ENCODE measurements around the gene LRRTM4. TPM values are rescaled to one million over a fixed set of nuclear protein-coding genes. Genes with fewer than 3 reads are reported as not detected.

The LRRTM4 gene
- total RNA-seq, 1 experiment from 2014 or later: 12.0 TPM

DNA sequence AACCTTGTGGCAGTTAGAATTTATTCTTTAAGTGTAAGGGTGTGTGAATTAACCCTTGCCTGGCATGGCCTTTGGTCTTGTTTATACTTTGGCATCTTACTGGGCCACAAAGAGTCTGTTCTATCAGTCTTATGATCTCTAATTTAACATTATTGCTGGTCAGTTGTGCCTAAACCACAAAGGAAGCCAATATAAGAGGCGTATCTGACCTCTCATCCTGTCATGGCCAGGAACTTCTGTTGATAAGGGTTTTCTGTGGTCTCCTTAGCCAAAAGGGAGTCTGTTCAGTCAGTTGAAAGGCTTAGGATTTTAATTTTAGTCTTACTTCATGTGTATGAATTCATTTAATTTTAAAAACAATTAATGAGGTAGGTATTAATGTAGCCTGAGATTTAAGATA lies 127.2 kb downstream of the LRRTM4 start:
- H3K56ac ChIP-seq (ENCODE audit: insufficient read length, low read depth, low read length): no peak overlapping the region
- H3K23me2 ChIP-seq (ENCODE audit: insufficient read length, low read depth, low read length, poor library complexity, severe bottlenecking): no peaks in the 10 kb centered on the region
- no peaks in the 10 kb centered on the region for H3K79me2 ChIP-seq (ENCODE audit: insufficient read depth, low read length)
- no peak overlapping the region for H3K9ac ChIP-seq (ENCODE audit: extremely low read depth, insufficient read length, low read length)
- Mint-ChIP-seq H3K4me1 (peaks cover 19 to 23% of the 10 kb centered on the region in 2 experiments), H3K36me3 (ENCODE audit: insufficient read depth in 1 of 3, low read depth in 3 of 3) (no peaks in the 10 kb centered on the region), H3K27ac (no peak overlapping the region; a peak in 1 of 7 replicates), H3K9me3 (no peaks in the 10 kb centered on the region), H3K4me3 (no peak overlapping the region), H3K27me3 (ENCODE audit: low read depth) (no peaks in the 10 kb centered on the region)
- H2AK5ac ChIP-seq (ENCODE audit: insufficient read length, low read length): no peak overlapping the region
- H3K27ac ChIP-seq (ENCODE audit: insufficient read length, low read depth, low read length): no peak overlapping the region
- no peaks in the 10 kb centered on the region; the same call in 1 of the 2 replicates for H3K4me1 ChIP-seq (ENCODE audit: insufficient read depth, low read length)
- H2BK20ac ChIP-seq (ENCODE audit: low read depth, low read length, poor library complexity, severe bottlenecking): no peak overlapping the region
- no peaks in the 10 kb centered on the region for H3K79me1 ChIP-seq (ENCODE audit: insufficient read depth, low read depth, low read length, poor library complexity, severe bottlenecking)
- TF ChIP-seq, protein P1, sequence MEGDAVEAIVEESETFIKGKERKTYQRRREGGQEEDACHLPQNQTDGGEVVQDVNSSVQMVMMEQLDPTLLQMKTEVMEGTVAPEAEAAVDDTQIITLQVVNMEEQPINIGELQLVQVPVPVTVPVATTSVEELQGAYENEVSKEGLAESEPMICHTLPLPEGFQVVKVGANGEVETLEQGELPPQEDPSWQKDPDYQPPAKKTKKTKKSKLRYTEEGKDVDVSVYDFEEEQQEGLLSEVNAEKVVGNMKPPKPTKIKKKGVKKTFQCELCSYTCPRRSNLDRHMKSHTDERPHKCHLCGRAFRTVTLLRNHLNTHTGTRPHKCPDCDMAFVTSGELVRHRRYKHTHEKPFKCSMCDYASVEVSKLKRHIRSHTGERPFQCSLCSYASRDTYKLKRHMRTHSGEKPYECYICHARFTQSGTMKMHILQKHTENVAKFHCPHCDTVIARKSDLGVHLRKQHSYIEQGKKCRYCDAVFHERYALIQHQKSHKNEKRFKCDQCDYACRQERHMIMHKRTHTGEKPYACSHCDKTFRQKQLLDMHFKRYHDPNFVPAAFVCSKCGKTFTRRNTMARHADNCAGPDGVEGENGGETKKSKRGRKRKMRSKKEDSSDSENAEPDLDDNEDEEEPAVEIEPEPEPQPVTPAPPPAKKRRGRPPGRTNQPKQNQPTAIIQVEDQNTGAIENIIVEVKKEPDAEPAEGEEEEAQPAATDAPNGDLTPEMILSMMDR (conservative IDR thresholded peaks at IDR 0.05): no peak
- H3K14ac ChIP-seq (ENCODE audit: insufficient read depth, low read length): no peak overlapping the region
- H3K23ac ChIP-seq (ENCODE audit: insufficient read length, low read depth, low read length): no peak overlapping the region
- no peak overlapping the region for H4K5ac ChIP-seq (ENCODE audit: insufficient read length, low read depth, low read length)
- no peak overlapping the region for H4K8ac ChIP-seq (replicated peaks; ENCODE audit: insufficient read length, low read depth, low read length)
- H3K4me2 ChIP-seq (ENCODE audit: insufficient read depth, insufficient read length, low read length): no peak overlapping the region
- no peak overlapping the region for H2AFZ ChIP-seq (ENCODE audit: low read length)
- DNase-seq: no peak
- H4K91ac ChIP-seq (ENCODE audit: insufficient read length, low read depth, low read length): no peak overlapping the region
- H3K27me3 ChIP-seq (ENCODE audit: insufficient read depth, low read length): no peaks in the 10 kb centered on the region
- no peak overlapping the region for H2BK12ac ChIP-seq (ENCODE audit: insufficient read length, low read depth, low read length)
- H3K4ac ChIP-seq (ENCODE audit: low read depth, low read length): no peak overlapping the region
- WGBS (ENCODE audit: extremely low coverage, insufficient read length, low lambda C conversion rate): no CpG with 5 or more reads among the region's 1 CpG
- H3K18ac ChIP-seq (ENCODE audit: insufficient read length, low read depth, low read length): no peak overlapping the region
- no peak overlapping the region for H2BK15ac ChIP-seq (ENCODE audit: low read depth, low read length)
- no peak overlapping the region for H2BK5ac ChIP-seq (ENCODE audit: insufficient read length, low read length)
- H4K20me1 ChIP-seq (ENCODE audit: control insufficient read depth, insufficient read depth, insufficient read length): no peaks in the 10 kb centered on the region
- no peak overlapping the region for H3T11ph ChIP-seq (ENCODE audit: low read length)
- no peaks in the 10 kb centered on the region for H3K9me3 ChIP-seq (ENCODE audit: control insufficient read depth, low read depth, low read length)
- H2BK120ac ChIP-seq (ENCODE audit: low read depth, low read length, poor library complexity, severe bottlenecking): no peak overlapping the region
